ENCODE measurements around the gene COA3. TPM values are rescaled to one million over a fixed set of nuclear protein-coding genes. Genes with fewer than 3 reads are reported as not detected.

COA3 gene
- total and polyA plus RNA-seq, 2 experiments from 2014 or later: 81.2 to 138 TPM

DNA sequence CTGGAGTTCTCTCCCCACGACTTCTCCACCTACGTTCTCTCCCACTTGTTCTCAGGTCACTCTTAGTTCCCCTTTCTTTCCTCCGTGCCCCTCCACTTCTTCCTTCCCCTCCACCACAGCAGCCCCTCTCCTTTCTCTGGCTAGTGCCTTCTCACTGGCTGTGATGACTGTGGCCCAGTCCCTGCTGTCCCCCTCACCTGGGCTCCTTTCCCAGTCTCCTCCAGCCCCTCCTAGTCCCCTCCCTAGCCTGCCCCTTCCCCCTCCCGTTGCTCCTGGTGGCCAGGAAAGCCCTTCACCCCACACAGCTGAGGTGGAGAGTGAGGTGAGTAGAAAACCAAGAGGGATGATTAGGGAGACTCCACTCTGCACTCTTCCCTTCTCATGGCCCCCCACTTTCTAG is 3.4 kb downstream of the COA3 start:
- H3K4me1 Mint-ChIP-seq: peaks cover 5% of the 10 kb centered on the region; the same call in 1 of the 3 replicates
- no peaks in the 10 kb centered on the region for H3K9me2 ChIP-seq (ENCODE audit: insufficient read depth)
- no peak overlapping the region for H3K27ac Mint-ChIP-seq
- H3K27me3 ChIP-seq (ENCODE audit: insufficient read depth): peaks cover 11% of the 10 kb centered on the region
- peaks cover 13% of the 10 kb centered on the region for H3K36me3 Mint-ChIP-seq (ENCODE audit: low read depth)
- no peak for DNase-seq (ENCODE audit: low spot score)
- no peaks in the 10 kb centered on the region for H3K36me3 ChIP-seq (ENCODE audit: insufficient read depth)
- peaks cover 13% of the 10 kb centered on the region for H3K27me3 Mint-ChIP-seq (ENCODE audit: insufficient read depth, low read depth, poor library complexity)
- no peaks in the 10 kb centered on the region for H4K20me1 ChIP-seq (replicated peaks; ENCODE audit: insufficient read depth)
- peaks cover 6% of the 10 kb centered on the region; the same call in 1 of the 2 replicates for H3K4me1 ChIP-seq (ENCODE audit: insufficient read depth)
- H3K79me2 ChIP-seq (replicated peaks; ENCODE audit: insufficient read depth): peaks cover 8% of the 10 kb centered on the region
- no peaks in the 10 kb centered on the region for H3F3A ChIP-seq (replicated peaks; ENCODE audit: low read depth)
- peaks cover 11% of the 10 kb centered on the region for H3K9me3 Mint-ChIP-seq
- H2AFZ ChIP-seq: no peak overlapping the region
- no peak overlapping the region for H3K4me3 Mint-ChIP-seq
- TF ChIP-seq POLR2AphosphoS5 (IDR thresholded peaks at IDR 0.05; ENCODE audit: low read depth) (no peak), ZNF331 (CRISPR knock-in tag; IDR thresholded peaks at IDR 0.05; ENCODE audit: low read depth) (no peak), JUNB (IDR thresholded peaks at IDR 0.05; ENCODE audit: unreplicated experiment) (no peak), CREB1 (CRISPR knock-in tag; IDR thresholded peaks at IDR 0.05; ENCODE audit: low read depth) (no peak), EZH2 (IDR thresholded peaks at IDR 0.05; ENCODE audit: low read depth, unreplicated experiment) (no peak), STAT1 (IDR thresholded peaks at IDR 0.05; ENCODE audit: unreplicated experiment) (no peak), CTCF (conservative IDR thresholded peaks at IDR 0.05; ENCODE audit: low read depth in 2 of 2) (no peak), ZNF114 (CRISPR knock-in tag; IDR thresholded peaks at IDR 0.05) (no peak), EZH2phosphoT487 (IDR thresholded peaks at IDR 0.05; ENCODE audit: unreplicated experiment) (no peak), ETS1 (IDR thresholded peaks at IDR 0.05) (no peak)
- TF ChIP-seq, protein P1, sequence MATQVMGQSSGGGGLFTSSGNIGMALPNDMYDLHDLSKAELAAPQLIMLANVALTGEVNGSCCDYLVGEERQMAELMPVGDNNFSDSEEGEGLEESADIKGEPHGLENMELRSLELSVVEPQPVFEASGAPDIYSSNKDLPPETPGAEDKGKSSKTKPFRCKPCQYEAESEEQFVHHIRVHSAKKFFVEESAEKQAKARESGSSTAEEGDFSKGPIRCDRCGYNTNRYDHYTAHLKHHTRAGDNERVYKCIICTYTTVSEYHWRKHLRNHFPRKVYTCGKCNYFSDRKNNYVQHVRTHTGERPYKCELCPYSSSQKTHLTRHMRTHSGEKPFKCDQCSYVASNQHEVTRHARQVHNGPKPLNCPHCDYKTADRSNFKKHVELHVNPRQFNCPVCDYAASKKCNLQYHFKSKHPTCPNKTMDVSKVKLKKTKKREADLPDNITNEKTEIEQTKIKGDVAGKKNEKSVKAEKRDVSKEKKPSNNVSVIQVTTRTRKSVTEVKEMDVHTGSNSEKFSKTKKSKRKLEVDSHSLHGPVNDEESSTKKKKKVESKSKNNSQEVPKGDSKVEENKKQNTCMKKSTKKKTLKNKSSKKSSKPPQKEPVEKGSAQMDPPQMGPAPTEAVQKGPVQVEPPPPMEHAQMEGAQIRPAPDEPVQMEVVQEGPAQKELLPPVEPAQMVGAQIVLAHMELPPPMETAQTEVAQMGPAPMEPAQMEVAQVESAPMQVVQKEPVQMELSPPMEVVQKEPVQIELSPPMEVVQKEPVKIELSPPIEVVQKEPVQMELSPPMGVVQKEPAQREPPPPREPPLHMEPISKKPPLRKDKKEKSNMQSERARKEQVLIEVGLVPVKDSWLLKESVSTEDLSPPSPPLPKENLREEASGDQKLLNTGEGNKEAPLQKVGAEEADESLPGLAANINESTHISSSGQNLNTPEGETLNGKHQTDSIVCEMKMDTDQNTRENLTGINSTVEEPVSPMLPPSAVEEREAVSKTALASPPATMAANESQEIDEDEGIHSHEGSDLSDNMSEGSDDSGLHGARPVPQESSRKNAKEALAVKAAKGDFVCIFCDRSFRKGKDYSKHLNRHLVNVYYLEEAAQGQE (IDR thresholded peaks at IDR 0.05; ENCODE audit: unreplicated experiment): no peak
- TF ChIP-seq, protein P2, sequence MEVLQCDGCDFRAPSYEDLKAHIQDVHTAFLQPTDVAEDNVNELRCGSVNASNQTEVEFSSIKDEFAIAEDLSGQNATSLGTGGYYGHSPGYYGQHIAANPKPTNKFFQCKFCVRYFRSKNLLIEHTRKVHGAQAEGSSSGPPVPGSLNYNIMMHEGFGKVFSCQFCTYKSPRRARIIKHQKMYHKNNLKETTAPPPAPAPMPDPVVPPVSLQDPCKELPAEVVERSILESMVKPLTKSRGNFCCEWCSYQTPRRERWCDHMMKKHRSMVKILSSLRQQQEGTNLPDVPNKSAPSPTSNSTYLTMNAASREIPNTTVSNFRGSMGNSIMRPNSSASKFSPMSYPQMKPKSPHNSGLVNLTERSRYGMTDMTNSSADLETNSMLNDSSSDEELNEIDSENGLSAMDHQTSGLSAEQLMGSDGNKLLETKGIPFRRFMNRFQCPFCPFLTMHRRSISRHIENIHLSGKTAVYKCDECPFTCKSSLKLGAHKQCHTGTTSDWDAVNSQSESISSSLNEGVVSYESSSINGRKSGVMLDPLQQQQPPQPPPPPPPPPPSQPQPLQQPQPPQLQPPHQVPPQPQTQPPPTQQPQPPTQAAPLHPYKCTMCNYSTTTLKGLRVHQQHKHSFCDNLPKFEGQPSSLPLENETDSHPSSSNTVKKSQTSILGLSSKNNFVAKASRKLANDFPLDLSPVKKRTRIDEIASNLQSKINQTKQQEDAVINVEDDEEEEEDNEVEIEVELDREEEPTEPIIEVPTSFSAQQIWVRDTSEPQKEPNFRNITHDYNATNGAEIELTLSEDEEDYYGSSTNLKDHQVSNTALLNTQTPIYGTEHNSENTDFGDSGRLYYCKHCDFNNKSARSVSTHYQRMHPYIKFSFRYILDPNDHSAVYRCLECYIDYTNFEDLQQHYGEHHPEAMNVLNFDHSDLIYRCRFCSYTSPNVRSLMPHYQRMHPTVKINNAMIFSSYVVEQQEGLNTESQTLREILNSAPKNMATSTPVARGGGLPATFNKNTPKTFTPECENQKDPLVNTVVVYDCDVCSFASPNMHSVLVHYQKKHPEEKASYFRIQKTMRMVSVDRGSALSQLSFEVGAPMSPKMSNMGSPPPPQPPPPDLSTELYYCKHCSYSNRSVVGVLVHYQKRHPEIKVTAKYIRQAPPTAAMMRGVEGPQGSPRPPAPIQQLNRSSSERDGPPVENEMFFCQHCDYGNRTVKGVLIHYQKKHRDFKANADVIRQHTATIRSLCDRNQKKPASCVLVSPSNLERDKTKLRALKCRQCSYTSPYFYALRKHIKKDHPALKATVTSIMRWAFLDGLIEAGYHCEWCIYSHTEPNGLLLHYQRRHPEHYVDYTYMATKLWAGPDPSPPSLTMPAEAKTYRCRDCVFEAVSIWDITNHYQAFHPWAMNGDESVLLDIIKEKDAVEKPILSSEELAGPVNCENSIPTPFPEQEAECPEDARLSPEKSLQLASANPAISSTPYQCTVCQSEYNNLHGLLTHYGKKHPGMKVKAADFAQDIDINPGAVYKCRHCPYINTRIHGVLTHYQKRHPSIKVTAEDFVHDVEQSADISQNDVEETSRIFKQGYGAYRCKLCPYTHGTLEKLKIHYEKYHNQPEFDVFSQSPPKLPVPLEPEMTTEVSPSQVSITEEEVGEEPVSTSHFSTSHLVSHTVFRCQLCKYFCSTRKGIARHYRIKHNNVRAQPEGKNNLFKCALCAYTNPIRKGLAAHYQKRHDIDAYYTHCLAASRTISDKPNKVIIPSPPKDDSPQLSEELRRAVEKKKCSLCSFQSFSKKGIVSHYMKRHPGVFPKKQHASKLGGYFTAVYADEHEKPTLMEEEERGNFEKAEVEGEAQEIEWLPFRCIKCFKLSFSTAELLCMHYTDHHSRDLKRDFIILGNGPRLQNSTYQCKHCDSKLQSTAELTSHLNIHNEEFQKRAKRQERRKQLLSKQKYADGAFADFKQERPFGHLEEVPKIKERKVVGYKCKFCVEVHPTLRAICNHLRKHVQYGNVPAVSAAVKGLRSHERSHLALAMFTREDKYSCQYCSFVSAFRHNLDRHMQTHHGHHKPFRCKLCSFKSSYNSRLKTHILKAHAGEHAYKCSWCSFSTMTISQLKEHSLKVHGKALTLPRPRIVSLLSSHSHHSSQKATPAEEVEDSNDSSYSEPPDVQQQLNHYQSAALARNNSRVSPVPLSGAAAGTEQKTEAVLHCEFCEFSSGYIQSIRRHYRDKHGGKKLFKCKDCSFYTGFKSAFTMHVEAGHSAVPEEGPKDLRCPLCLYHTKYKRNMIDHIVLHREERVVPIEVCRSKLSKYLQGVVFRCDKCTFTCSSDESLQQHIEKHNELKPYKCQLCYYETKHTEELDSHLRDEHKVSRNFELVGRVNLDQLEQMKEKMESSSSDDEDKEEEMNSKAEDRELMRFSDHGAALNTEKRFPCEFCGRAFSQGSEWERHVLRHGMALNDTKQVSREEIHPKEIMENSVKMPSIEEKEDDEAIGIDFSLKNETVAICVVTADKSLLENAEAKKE (CRISPR knock-in tag; IDR thresholded peaks at IDR 0.05): no peak
- no peak overlapping the region for H3K4me2 ChIP-seq
- no peak for ATAC-seq
- no peak overlapping the region for H3K27ac ChIP-seq (ENCODE audit: low read depth)
- no peak overlapping the region for H3K4me3 ChIP-seq

All from GM23338 (cell line).